Measurements from ENCODE around the gene PSTPIP1.

GRCh38 chr15:77064063-77064462 lies 69.1 kb downstream of the PSTPIP1 start:
- TF ChIP-seq, protein P1, sequence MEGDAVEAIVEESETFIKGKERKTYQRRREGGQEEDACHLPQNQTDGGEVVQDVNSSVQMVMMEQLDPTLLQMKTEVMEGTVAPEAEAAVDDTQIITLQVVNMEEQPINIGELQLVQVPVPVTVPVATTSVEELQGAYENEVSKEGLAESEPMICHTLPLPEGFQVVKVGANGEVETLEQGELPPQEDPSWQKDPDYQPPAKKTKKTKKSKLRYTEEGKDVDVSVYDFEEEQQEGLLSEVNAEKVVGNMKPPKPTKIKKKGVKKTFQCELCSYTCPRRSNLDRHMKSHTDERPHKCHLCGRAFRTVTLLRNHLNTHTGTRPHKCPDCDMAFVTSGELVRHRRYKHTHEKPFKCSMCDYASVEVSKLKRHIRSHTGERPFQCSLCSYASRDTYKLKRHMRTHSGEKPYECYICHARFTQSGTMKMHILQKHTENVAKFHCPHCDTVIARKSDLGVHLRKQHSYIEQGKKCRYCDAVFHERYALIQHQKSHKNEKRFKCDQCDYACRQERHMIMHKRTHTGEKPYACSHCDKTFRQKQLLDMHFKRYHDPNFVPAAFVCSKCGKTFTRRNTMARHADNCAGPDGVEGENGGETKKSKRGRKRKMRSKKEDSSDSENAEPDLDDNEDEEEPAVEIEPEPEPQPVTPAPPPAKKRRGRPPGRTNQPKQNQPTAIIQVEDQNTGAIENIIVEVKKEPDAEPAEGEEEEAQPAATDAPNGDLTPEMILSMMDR (IDR thresholded peaks at IDR 0.05): no peak
- TF ChIP-seq EP300 (IDR thresholded peaks at IDR 0.05): no peak
- TF ChIP-seq POLR2A (IDR thresholded peaks at IDR 0.05): no peak
- no peak for TF ChIP-seq POLR2AphosphoS5 (IDR thresholded peaks at IDR 0.05)
